Colonic mucosa (tissue), 4 donors: Measurements from ENCODE around the gene UNC13C. TPM values are rescaled to one million over a fixed set of nuclear protein-coding genes. Genes with fewer than 3 reads are reported as not detected.

Experiments
- DNase-seq: peaks from one replicate; pipeline ENCODE4 v3.0.0-alpha.2; 2020
- H3K27ac ChIP-seq: fragments of 200-600 bp; one replicate; pipeline ENCODE4 v1.8.0; 2021
- H3K27me3 ChIP-seq: fragments of 200-600 bp; one replicate; pipeline ENCODE4 v1.8.0; 2021
- H3K36me3 ChIP-seq: fragments of 200-600 bp; one replicate; pipeline ENCODE4 v1.8.0; 2021
- H3K4me1 ChIP-seq: fragments of 200-600 bp; one replicate; pipeline ENCODE4 v1.8.0; 2021; ENCODE audit warnings: mild to moderate bottlenecking
- H3K4me3 ChIP-seq: fragments of 200-600 bp; one replicate; pipeline ENCODE4 v1.8.0; 2021
- H3K9ac ChIP-seq, 2 donors: one replicate each; pipeline ENCODE4 v1.7.0; 2013; ENCODE audit warnings: control low read depth in 2 of 2, low read depth in 2 of 2, low read length in 2 of 2
- H3K9me3 ChIP-seq: fragments of 200-600 bp; one replicate; pipeline ENCODE4 v1.8.0; 2021
- CTCF ChIP-seq: fragments of 200-600 bp; IDR thresholded peaks from one replicate; pipeline ENCODE4 v1.8.0; 2022; ENCODE audit warnings: antibody characterized with exemption, mild to moderate bottlenecking
- intact Hi-C: fragments of 100-400 bp; cut with DNase I; formaldehyde crosslinking; loops from one replicate; pipeline ENCODE4 v1.14.1; 2022
- total RNA-seq, 2 donors: library from RNA; stranded (reverse); fragmentation: NEBNext Ultra II Directional in 1 of 2; extraction: Animal tissue kit (Norgen Biotek cat#: 25700) in 1 of 2; gene quantifications; one replicate each; pipeline ENCODE4 v1.2.1, GENCODE V29; 2021
- donor health status: healthy.
- donor health status: DM: no; HTN: no; CAD: no.
- donor health status: DM: no; HTN: no; CAD: no.

UNC13C gene
- total RNA-seq, 2 donors from 2014 or later, result 0.05 to 0.13 TPM

- no peaks in the 10 kb centered on the region for H3K4me1 ChIP-seq
- no peaks in the 10 kb centered on the region for H3K9me3 ChIP-seq
- no peaks in the 10 kb centered on the region for H3K27me3 ChIP-seq
- H3K4me3 ChIP-seq, result no peak overlapping the region
- no peak for DNase-seq
- no peak for TF ChIP-seq CTCF
- intact Hi-C loops, result no loop called here
- H3K27ac ChIP-seq, result no peak overlapping the region
- H3K36me3 ChIP-seq, result no peaks in the 10 kb centered on the region
- H3K9ac ChIP-seq, result no peak overlapping the region
These were observed 53.8 kb downstream of the UNC13C start for GRCh38 chr15:54032066-54032465.

- TF ChIP-seq CTCF, result no peak
- intact Hi-C loops, result no loop called here
- H3K9ac ChIP-seq, result no peak overlapping the region
- no peaks in the 10 kb centered on the region for H3K27me3 ChIP-seq
- H3K27ac ChIP-seq, result no peak overlapping the region
- DNase-seq, result no peak
- H3K4me1 ChIP-seq, result no peaks in the 10 kb centered on the region
- H3K36me3 ChIP-seq, result no peaks in the 10 kb centered on the region
- H3K4me3 ChIP-seq, result no peak overlapping the region
- no peaks in the 10 kb centered on the region for H3K9me3 ChIP-seq
These were observed 55.2 kb downstream of the UNC13C start for GRCh38 chr15:54033356-54033860.

GRCh38 chr15:54033869-54034458 lies 55.7 kb downstream of the UNC13C start:
- no peaks in the 10 kb centered on the region for H3K36me3 ChIP-seq
- H3K27ac ChIP-seq, result no peak overlapping the region
- no peak for TF ChIP-seq CTCF
- intact Hi-C loops, result no loop called here
- no peak overlapping the region for H3K4me3 ChIP-seq
- no peaks in the 10 kb centered on the region for H3K9me3 ChIP-seq
- H3K4me1 ChIP-seq, result no peaks in the 10 kb centered on the region
- H3K9ac ChIP-seq, result no peak overlapping the region
- H3K27me3 ChIP-seq, result no peaks in the 10 kb centered on the region
- no peak for DNase-seq

GRCh38 chr15:54035616-54036015 lies 57.4 kb downstream of the UNC13C start:
- H3K36me3 ChIP-seq, result no peaks in the 10 kb centered on the region
- H3K9me3 ChIP-seq, result no peaks in the 10 kb centered on the region
- no peak overlapping the region for H3K27ac ChIP-seq
- no peak for DNase-seq
- H3K27me3 ChIP-seq, result no peaks in the 10 kb centered on the region
- intact Hi-C loops, result no loop called here
- no peak overlapping the region for H3K9ac ChIP-seq
- no peak overlapping the region for H3K4me3 ChIP-seq
- TF ChIP-seq CTCF, result no peak
- H3K4me1 ChIP-seq, result no peaks in the 10 kb centered on the region

GRCh38 chr15:54045397-54045796 lies 67.2 kb downstream of the UNC13C start:
- DNase-seq, result no peak
- Histone ChIP-seq H3K9ac (no peak overlapping the region), H3K36me3 (no peaks in the 10 kb centered on the region), H3K4me3 (no peak overlapping the region), H3K4me1 (no peaks in the 10 kb centered on the region), H3K27ac (no peak overlapping the region), H3K27me3 (no peaks in the 10 kb centered on the region), H3K9me3 (no peaks in the 10 kb centered on the region)
- TF ChIP-seq CTCF, result no peak
- intact Hi-C loops, result no loop called here
